Fibroblast of lung (primary cell): ENCODE data around the gene FBN3. TPM values are rescaled to one million over a fixed set of nuclear protein-coding genes. Genes with fewer than 3 reads are reported as not detected.

Experiments used
- DNase-seq, 2 donors: peaks; one replicate each; pipeline versions ENCODE4 v3.0.0 to v3.0.0-alpha.2; 2010; ENCODE audit warnings: low read depth in 2 of 2
- H2AFZ ChIP-seq: 2 replicates; pipeline ENCODE4 v1.5.1; 2012; ENCODE audit warnings: low read length, control low read depth, inconsistent platforms
- H3K27ac ChIP-seq: 2 replicates; pipeline ENCODE4 v1.5.1; 2011; ENCODE audit warnings: low read length, control low read depth; ENCODE audit not compliant: insufficient read depth
- H3K27me3 ChIP-seq: 2 replicates; pipeline ENCODE4 v1.5.1; 2011; ENCODE audit warnings: mild to moderate bottlenecking, low read length; ENCODE audit not compliant: control insufficient read depth, insufficient read depth
- H3K36me3 ChIP-seq: 2 replicates; pipeline ENCODE4 v1.5.1; 2011; ENCODE audit warnings: low read length; ENCODE audit not compliant: control insufficient read depth, insufficient read depth
- H3K4me1 ChIP-seq: 2 replicates; pipeline ENCODE4 v1.5.1; 2011; ENCODE audit warnings: low read length; ENCODE audit not compliant: control insufficient read depth, insufficient read depth; ENCODE audit errors: extremely low read depth
- H3K4me2 ChIP-seq: 2 replicates; pipeline ENCODE4 v1.5.1; 2011; ENCODE audit warnings: low read length, control low read depth; ENCODE audit not compliant: insufficient read depth; ENCODE audit errors: extremely low read depth
- H3K4me3 ChIP-seq, 4 experiments: fragments of 200-600 bp in 1 of 4; sonication (generic) in 1 of 4; replicated peaks in 1 of 4; 2 replicates each; pipeline ENCODE4 v1.5.1; 2011 to 2016; ENCODE audit warnings: low read length in 4 of 4, low read depth in 3 of 4, mild to moderate bottlenecking in 3 of 4, control low read depth in 2 of 4, inconsistent platforms in 1 of 4, mixed read lengths in 1 of 4; ENCODE audit not compliant: insufficient read depth in 1 of 4; ENCODE audit errors: control extremely low read depth in 1 of 4
- H3K79me2 ChIP-seq: 2 replicates; pipeline ENCODE4 v1.5.1; 2012; ENCODE audit warnings: mild to moderate bottlenecking, low read length, inconsistent platforms; ENCODE audit not compliant: control insufficient read depth, insufficient read depth
- H3K9ac ChIP-seq: 2 replicates; pipeline ENCODE4 v1.5.1; 2011; ENCODE audit warnings: mild to moderate bottlenecking, low read length, control low read depth; ENCODE audit not compliant: insufficient read depth
- H3K9me3 ChIP-seq: 2 replicates; pipeline ENCODE4 v1.5.1; 2012; ENCODE audit warnings: low read depth, low read length; ENCODE audit not compliant: control insufficient read depth, insufficient read depth
- H4K20me1 ChIP-seq: 2 replicates; pipeline ENCODE4 v1.5.1; 2011; ENCODE audit warnings: low read length; ENCODE audit not compliant: control insufficient read depth, insufficient read depth; ENCODE audit errors: extremely low read depth
- CTCF ChIP-seq, 2 donors: IDR thresholded peaks in 1 of 2; conservative IDR thresholded peaks in 1 of 2; 1 replicate in 1 of 2; 2 replicates in 1 of 2; pipeline ENCODE4 v1.5.1; 2011 to 2012; ENCODE audit warnings: low read length in 2 of 2, control low read depth in 1 of 2, inconsistent platforms in 1 of 2, low read depth in 1 of 2, mild to moderate bottlenecking in 1 of 2
- EZH2 ChIP-seq: IDR thresholded peaks from 2 replicates; pipeline ENCODE4 v1.5.1; 2012; ENCODE audit warnings: low read length, control low read depth, mild to moderate bottlenecking; ENCODE audit errors: missing control alignments
- polyA plus RNA-seq, 2 donors: library from polyadenylated mRNA; depleted of rRNA in 1 of 2; stranded (reverse) in 1 of 2; unstranded in 1 of 2; fragments of >200 nt; gene quantifications; 2 replicates each; pipeline ENCODE4 v1.2.1, GENCODE V29; 2011 to 2012; ENCODE audit warnings: missing spikeins in 1 of 2
- total RNA-seq: library from RNA; depleted of rRNA; stranded (reverse); fragments of >200 nt; gene quantifications from 2 replicates; pipeline ENCODE4 v1.2.1, GENCODE V29; 2014

The FBN3 gene
- total and polyA plus RNA-seq, 2 donors (not counting 1 experiment from before 2014, with no cell fraction given): under 0.01 TPM; not detected in 1

- TF ChIP-seq EZH2 (no peak), CTCF (conservative IDR thresholded peaks at IDR 0.05 in 1 of 2, IDR thresholded peaks at IDR 0.05 in 1 of 2; ENCODE audit: low read depth in 1 of 2, low read length in 2 of 2) (no peak)
- Histone ChIP-seq H3K4me3 (no peak overlapping the region), H3K27me3 (no peaks in the 10 kb centered on the region), H4K20me1 (no peaks in the 10 kb centered on the region), H3K79me2 (no peaks in the 10 kb centered on the region), H3K9me3 (no peaks in the 10 kb centered on the region), H2AFZ (no peak overlapping the region), H3K9ac (no peak overlapping the region), H3K4me2 (no peak overlapping the region), H3K36me3 (no peaks in the 10 kb centered on the region), H3K27ac (no peak overlapping the region), H3K4me1 (no peaks in the 10 kb centered on the region)
- DNase-seq: peak; percentile 47 to 73
Observed at GRCh38 chr19:8050274-8051096, 98.9 kb downstream of the FBN3 start.

DNA sequence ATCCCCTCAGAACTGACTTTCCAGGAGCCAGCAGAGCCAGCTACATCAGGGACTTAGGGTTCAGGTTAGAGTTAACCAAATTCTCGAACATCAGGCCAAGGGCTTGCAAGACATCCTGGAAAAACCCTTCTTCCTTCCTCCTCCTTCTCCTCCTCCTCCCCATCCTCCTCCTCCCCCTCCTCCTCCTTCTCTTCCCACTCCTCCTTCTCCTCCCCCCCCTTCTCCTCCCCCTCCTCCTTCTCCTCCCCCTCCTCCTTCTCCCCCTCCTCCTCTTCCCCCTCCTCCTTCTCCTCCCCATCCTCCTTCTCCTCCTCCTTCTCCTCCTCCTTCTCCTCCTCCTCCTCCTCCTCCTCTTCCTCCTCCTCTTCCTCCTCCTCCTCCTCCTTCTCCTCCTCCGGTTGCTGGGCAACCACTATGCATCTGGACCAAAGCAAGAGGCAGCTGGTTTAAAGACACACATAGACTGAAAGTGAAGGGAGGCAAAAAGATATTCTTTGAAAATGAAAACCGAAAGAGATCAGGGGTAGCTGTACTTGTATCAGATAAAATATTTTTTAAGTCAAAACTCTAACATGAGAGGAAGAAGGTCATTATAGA lies 102.7 kb downstream of the FBN3 start:
- Histone ChIP-seq H3K79me2 (no peaks in the 10 kb centered on the region), H2AFZ (no peak overlapping the region), H3K9ac (no peak overlapping the region), H3K9me3 (no peaks in the 10 kb centered on the region), H3K4me1 (no peaks in the 10 kb centered on the region), H3K36me3 (no peaks in the 10 kb centered on the region), H3K27ac (no peak overlapping the region), H3K27me3 (no peaks in the 10 kb centered on the region), H4K20me1 (no peaks in the 10 kb centered on the region), H3K4me2 (no peak overlapping the region), H3K4me3 (no peak overlapping the region)
- TF ChIP-seq EZH2 (no peak), CTCF (conservative IDR thresholded peaks at IDR 0.05 in 1 of 2, IDR thresholded peaks at IDR 0.05 in 1 of 2; ENCODE audit: low read depth in 1 of 2, low read length in 2 of 2) (no peak)
- no peak for DNase-seq

DNA sequence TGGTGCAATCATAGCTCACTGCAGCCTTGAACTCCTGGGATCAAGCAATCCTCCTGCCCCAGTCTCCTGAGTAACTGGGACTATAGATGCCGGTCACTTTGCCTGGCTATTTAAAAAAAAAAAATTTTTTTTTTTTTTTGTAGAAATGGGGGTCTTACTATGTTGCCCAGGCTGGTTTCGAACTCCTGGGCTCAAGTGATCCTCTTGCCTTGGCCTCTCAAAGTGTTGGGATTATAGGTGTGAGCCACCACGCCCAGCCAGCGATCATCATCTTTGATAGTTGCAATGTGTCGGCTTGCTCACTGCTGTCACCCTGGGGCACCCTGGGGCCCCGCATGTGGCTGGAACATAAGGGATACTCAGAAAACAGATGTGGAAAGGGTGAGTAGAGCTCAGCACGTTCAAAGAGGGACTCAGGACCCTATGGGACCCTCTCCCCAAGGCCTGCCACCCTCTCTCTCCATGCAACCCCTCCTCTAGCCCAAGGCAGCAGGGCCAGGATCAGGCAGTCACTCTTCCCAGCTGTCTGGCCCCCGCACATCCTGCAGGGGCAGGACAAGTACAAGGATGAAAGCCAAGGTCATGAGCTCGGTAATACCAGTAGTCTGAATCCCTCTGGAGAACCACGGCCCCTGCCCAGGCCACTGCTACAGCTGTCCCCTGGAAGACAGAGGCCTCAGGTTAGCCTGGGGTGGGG lies 103.4 kb downstream of the FBN3 start:
- Histone ChIP-seq H2AFZ (no peak overlapping the region), H3K4me3 (no peak overlapping the region), H3K9me3 (no peaks in the 10 kb centered on the region), H3K9ac (no peak overlapping the region), H3K79me2 (no peaks in the 10 kb centered on the region), H3K36me3 (no peaks in the 10 kb centered on the region), H3K4me2 (no peak overlapping the region), H3K4me1 (no peaks in the 10 kb centered on the region), H3K27me3 (no peaks in the 10 kb centered on the region), H4K20me1 (no peaks in the 10 kb centered on the region), H3K27ac (no peak overlapping the region)
- TF ChIP-seq CTCF (conservative IDR thresholded peaks at IDR 0.05 in 1 of 2, IDR thresholded peaks at IDR 0.05 in 1 of 2; ENCODE audit: low read depth in 1 of 2, low read length in 2 of 2) (no peak), EZH2 (no peak)
- DNase-seq: no peak
